Ascending aorta (tissue), 2 donors: ENCODE results near the gene LRIF1. TPM values are rescaled to one million over a fixed set of nuclear protein-coding genes. Genes with fewer than 3 reads are reported as not detected.

Experiments used
- DNase-seq, 2 donors: peaks; one replicate each; pipeline ENCODE4 v3.0.0-alpha.2; 2019; ENCODE audit warnings: low spot score in 2 of 2
- H3K27ac ChIP-seq, 2 donors: fragments of 200-600 bp; sonication (generic); one replicate each; pipeline ENCODE4 v1.5.1; 2016 to 2017; ENCODE audit warnings: mild to moderate bottlenecking in 1 of 2
- H3K27me3 ChIP-seq: fragments of 200-600 bp; sonication (generic); one replicate; pipeline ENCODE4 v1.5.1; 2017
- H3K36me3 ChIP-seq, 2 donors: fragments of 200-600 bp; sonication (generic); one replicate each; pipeline ENCODE4 v1.5.1; 2016
- H3K4me1 ChIP-seq, 2 donors: fragments of 200-600 bp; sonication (generic); one replicate each; pipeline ENCODE4 v1.5.1; 2016 to 2017; ENCODE audit warnings: mild to moderate bottlenecking in 1 of 2
- H3K4me3 ChIP-seq, 2 donors: fragments of 200-600 bp; sonication (generic); one replicate each; pipeline ENCODE4 v1.5.1; 2016 to 2017; ENCODE audit warnings: mild to moderate bottlenecking in 1 of 2
- H3K9me3 ChIP-seq, 2 donors: fragments of 200-600 bp; sonication (generic); one replicate each; pipeline ENCODE4 v1.5.1; 2016
- intact Hi-C: fragments of 100-400 bp; cut with DNase I; formaldehyde crosslinking; loops from one replicate; pipeline ENCODE4 v1.15.1; 2023
- total RNA-seq: library from RNA; depleted of rRNA; stranded (reverse); fragments of >200 nt; gene quantifications from one replicate; pipeline ENCODE4 v1.1.0, GENCODE V29; 2016
- TF ChIP-seq, protein P1 (sequence below), 3 experiments: fragments of 200-600 bp in 2 of 3; fragments of 450-650 bp in 1 of 3; sonication (generic) in 2 of 3; IDR thresholded peaks; one replicate each; pipeline ENCODE4 v1.5.1; 2016 to 2019; ENCODE audit warnings: antibody characterized with exemption in 3 of 3, mild to moderate bottlenecking in 1 of 3, moderate library complexity in 1 of 3

The LRIF1 gene
- total RNA-seq, 1 donor from 2014 or later: 3.5 TPM

DNA sequence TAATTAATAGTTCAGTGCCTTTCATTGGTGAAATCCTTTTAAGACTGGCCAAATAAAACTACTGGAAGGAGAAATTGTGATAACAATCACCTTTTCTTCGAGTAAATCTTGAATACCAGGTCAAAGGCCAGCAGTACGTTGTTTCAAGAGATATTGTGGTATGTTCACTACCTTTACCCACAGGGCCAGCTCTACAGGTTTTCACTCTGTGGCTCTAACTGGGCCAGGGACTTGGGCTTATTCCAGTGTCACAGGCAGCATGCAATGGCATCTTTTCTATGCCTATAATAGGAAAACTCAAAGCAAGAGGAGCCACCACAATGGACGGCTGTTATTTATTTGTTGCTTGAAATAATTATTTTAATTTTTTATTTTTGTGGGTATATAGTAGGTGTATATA is 26.8 kb upstream of the LRIF1 start:
- Histone ChIP-seq H3K27me3 (no peaks in the 10 kb centered on the region), H3K4me3 (no peak overlapping the region), H3K36me3 (no peaks in the 10 kb centered on the region), H3K4me1 (no peaks in the 10 kb centered on the region), H3K9me3 (no peaks in the 10 kb centered on the region), H3K27ac (no peak overlapping the region)
- intact Hi-C loops: no loop called here
- TF ChIP-seq, protein P1, sequence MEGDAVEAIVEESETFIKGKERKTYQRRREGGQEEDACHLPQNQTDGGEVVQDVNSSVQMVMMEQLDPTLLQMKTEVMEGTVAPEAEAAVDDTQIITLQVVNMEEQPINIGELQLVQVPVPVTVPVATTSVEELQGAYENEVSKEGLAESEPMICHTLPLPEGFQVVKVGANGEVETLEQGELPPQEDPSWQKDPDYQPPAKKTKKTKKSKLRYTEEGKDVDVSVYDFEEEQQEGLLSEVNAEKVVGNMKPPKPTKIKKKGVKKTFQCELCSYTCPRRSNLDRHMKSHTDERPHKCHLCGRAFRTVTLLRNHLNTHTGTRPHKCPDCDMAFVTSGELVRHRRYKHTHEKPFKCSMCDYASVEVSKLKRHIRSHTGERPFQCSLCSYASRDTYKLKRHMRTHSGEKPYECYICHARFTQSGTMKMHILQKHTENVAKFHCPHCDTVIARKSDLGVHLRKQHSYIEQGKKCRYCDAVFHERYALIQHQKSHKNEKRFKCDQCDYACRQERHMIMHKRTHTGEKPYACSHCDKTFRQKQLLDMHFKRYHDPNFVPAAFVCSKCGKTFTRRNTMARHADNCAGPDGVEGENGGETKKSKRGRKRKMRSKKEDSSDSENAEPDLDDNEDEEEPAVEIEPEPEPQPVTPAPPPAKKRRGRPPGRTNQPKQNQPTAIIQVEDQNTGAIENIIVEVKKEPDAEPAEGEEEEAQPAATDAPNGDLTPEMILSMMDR (IDR thresholded peaks at IDR 0.05): no peak
- DNase-seq: no peak

DNA sequence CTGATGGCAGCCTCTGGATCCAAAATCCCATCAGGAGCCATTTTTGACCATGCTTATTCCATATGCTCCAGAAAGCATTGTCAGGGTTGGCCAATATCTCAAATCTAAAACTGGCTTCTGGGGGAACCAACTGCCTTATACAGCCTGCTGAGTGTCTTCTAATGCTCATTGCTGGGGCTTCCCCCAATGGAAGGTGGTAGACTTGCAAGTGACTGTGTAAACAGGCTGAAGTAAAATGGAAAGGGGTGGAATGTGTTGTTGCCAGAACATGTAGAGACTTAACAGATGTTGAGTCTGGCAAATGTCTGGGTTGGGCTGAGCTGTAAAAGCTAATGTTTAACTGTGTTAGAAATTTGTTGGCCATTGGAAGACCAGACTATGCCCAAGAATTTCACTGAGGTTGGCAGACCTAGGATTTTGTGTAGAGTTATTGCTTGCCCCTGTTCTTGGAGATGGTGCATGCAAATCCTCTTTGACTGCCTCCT is 22.7 kb upstream of the LRIF1 start:
- Histone ChIP-seq H3K27me3 (no peaks in the 10 kb centered on the region), H3K27ac (no peak overlapping the region), H3K4me1 (no peaks in the 10 kb centered on the region), H3K9me3 (no peaks in the 10 kb centered on the region), H3K36me3 (no peaks in the 10 kb centered on the region), H3K4me3 (no peak overlapping the region)
- TF ChIP-seq, protein P1 (IDR thresholded peaks at IDR 0.05): no peak
- intact Hi-C loops: no loop called here
- no peak for DNase-seq

DNA sequence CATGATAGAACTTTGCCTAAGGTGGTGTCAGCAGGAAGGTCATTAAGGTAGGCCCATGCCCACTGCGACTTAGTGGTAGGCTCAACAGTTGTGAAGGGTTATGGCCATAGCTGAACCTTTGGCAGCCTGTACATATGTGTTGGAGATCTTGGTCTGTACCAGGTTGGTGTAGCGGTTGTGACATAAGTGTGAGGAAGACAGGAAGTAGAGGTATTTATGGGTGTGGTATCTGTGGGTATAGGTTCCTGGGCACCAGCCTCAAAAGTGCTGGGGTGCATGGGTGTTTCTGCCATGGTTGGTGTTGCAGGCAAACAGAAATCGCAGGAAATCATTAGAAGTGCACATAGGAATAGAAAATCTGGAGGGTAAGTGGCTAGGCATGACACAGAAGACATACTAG is 18.6 kb upstream of the LRIF1 start:
- no peak overlapping the region for H3K4me3 ChIP-seq
- no peaks in the 10 kb centered on the region for H3K4me1 ChIP-seq
- H3K27ac ChIP-seq: no peak overlapping the region
- no peaks in the 10 kb centered on the region for H3K36me3 ChIP-seq
- intact Hi-C loops: no loop called here
- TF ChIP-seq, protein P1 (IDR thresholded peaks at IDR 0.05): no peak
- H3K27me3 ChIP-seq: no peaks in the 10 kb centered on the region
- peaks cover 0 to 8% of the 10 kb centered on the region in 2 donors for H3K9me3 ChIP-seq
- no peak for DNase-seq

DNA sequence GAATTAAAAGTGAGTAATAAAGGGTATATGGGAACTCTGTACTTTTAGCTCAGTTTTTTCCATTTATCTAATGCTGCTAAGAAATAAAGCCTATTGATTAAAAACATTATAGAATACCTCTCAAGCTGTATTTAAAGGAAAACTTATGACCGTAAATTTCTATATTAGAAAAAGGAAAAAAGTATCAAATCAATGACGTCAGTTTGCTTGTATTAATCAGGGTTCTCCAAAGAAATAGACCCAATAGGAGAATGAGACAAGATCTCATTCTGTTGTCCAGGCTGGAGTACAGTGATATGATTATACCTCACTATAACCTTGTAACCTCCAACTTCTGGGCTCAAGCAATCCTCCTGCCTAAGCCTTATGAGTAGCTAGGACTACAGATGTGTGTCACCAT is 15.4 kb upstream of the LRIF1 start:
- intact Hi-C loops: no loop called here
- Histone ChIP-seq H3K27me3 (no peaks in the 10 kb centered on the region), H3K4me3 (no peak overlapping the region), H3K9me3 (peaks cover 0 to 12% of the 10 kb centered on the region in 2 donors), H3K36me3 (no peaks in the 10 kb centered on the region), H3K4me1 (no peaks in the 10 kb centered on the region), H3K27ac (no peak overlapping the region)
- TF ChIP-seq, protein P1 (IDR thresholded peaks at IDR 0.05): no peak
- no peak for DNase-seq

DNA sequence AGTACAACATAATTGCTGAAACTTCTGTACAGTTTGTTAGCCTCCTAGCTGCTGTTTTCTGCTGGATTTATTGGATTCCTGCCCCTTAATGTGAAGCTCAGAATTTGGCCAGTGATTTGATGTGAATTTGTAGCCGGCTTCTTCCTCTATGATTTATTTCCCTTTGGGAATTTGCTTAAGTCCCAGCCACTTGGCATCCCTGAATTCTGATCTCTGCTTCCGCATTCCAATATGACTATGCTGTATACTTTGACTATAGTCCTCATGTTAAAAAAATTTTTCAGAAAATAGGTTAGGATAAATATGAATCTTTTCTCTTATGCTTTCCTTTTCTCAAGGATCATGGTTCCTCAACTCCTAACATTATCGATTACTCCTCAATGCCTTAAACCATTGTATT is 12.4 kb upstream of the LRIF1 start:
- Histone ChIP-seq H3K9me3 (peaks cover 0 to 11% of the 10 kb centered on the region in 2 donors), H3K27ac (no peak overlapping the region), H3K4me3 (no peak overlapping the region), H3K36me3 (no peaks in the 10 kb centered on the region), H3K4me1 (no peaks in the 10 kb centered on the region), H3K27me3 (no peaks in the 10 kb centered on the region)
- no peak for DNase-seq
- intact Hi-C loops: no loop called here
- TF ChIP-seq, protein P1 (IDR thresholded peaks at IDR 0.05): no peak

DNA sequence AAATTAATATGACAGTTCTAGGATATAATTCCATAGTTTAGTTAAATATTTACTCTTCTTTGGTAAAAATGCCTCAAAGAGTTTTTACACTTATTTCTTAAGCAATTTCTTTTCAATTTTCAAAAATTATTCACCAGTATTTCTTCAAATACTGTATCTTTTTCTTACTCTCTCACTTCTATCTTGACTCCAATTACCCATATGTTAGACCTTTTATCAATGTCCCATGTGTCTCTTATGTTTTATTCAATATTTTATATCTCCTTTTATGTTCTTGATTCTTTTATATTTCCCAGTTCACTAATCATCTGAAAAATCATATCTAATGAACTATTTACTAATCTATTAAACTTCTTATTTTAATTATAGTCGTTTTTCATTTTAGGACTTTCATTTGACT is 11.5 kb upstream of the LRIF1 start:
- Histone ChIP-seq H3K27ac (no peak overlapping the region), H3K36me3 (no peaks in the 10 kb centered on the region), H3K9me3 (peaks cover 0 to 8% of the 10 kb centered on the region in 2 donors), H3K4me1 (no peaks in the 10 kb centered on the region), H3K27me3 (no peaks in the 10 kb centered on the region), H3K4me3 (no peak overlapping the region)
- intact Hi-C loops: no loop called here
- no peak for DNase-seq
- TF ChIP-seq, protein P1 (IDR thresholded peaks at IDR 0.05): no peak
